K562 (cell line): ENCODE results near the gene TCF3. TPM values are rescaled to one million over a fixed set of nuclear protein-coding genes. Genes with fewer than 3 reads are reported as not detected.
A peak's percentile ranks its signal among the peaks of the same experiment; 100 is the strongest.

ENCODE experiments used
- ARID1B ChIP-seq: fragments of 450-650 bp; IDR thresholded peaks from 2 replicates; pipeline ENCODE4 v1.6.1; 2016; ENCODE audit warnings: antibody characterized with exemption, mild to moderate bottlenecking, inconsistent platforms
- ATF7 ChIP-seq: fragments of 450-650 bp; IDR thresholded peaks from 2 replicates; pipeline ENCODE4 v1.7.1; 2014; ENCODE audit warnings: mild to moderate bottlenecking, moderate library complexity
- CXXC5 ChIP-seq: fragments of 250-450 bp; sonication (Bioruptor Pico); IDR thresholded peaks from 2 replicates; pipeline ENCODE4 v1.8.0; 2022; ENCODE audit warnings: inconsistent platforms, mild to moderate bottlenecking, moderate library complexity
- DNMT1 ChIP-seq: fragments of 450-650 bp; IDR thresholded peaks from 2 replicates; pipeline ENCODE4 v1.6.1; 2016; ENCODE audit warnings: antibody characterized with exemption, mild to moderate bottlenecking
- FOSL1 ChIP-seq: fragments of 200-800 bp; sonication (Bioruptor generic); conservative IDR thresholded peaks from 2 replicates; pipeline ENCODE4 v1.6.1; 2016; ENCODE audit warnings: missing genetic modification characterization, missing compliant biosample characterization
- GABPA ChIP-seq: fragments of 200-800 bp; sonication (Bioruptor generic); conservative IDR thresholded peaks from 2 replicates; pipeline ENCODE4 v1.6.1; 2016; ENCODE audit warnings: low read depth, missing genetic modification characterization, missing compliant biosample characterization
- GABPB1 ChIP-seq: sonication (generic); formaldehyde crosslinking; IDR thresholded peaks from 2 replicates; pipeline ENCODE4 v1.8.0; 2022; ENCODE audit warnings: mild to moderate bottlenecking, missing genetic modification reagents
- GMEB1 ChIP-seq: fragments of 250-450 bp; sonication (Bioruptor Pico); IDR thresholded peaks from 2 replicates; pipeline ENCODE4 v1.4.0; 2020; ENCODE audit warnings: mild to moderate bottlenecking
- KAT8 ChIP-seq: fragments of 450-650 bp; IDR thresholded peaks from 2 replicates; pipeline ENCODE4 v1.6.1; 2016; ENCODE audit warnings: low read depth, mild to moderate bottlenecking
- MTA2 ChIP-seq: fragments of 450-650 bp; IDR thresholded peaks from 2 replicates; pipeline ENCODE4 v1.6.1; 2016; ENCODE audit warnings: low read depth
- NCOA4 ChIP-seq: fragments of 450-650 bp; IDR thresholded peaks from 2 replicates; pipeline ENCODE4 v1.6.1; 2018; ENCODE audit warnings: mild to moderate bottlenecking; ENCODE audit not compliant: partially characterized antibody
- PHB2 ChIP-seq: fragments of 450-650 bp; IDR thresholded peaks from 2 replicates; pipeline ENCODE4 v1.6.1; 2017; ENCODE audit warnings: low read depth
- PHF21A ChIP-seq: fragments of 450-650 bp; IDR thresholded peaks from 2 replicates; pipeline ENCODE4 v1.6.1; 2017; ENCODE audit warnings: low read depth, borderline replicate concordance
- RBM17 ChIP-seq: fragments of 200-400 bp; formaldehyde crosslinking; IDR thresholded peaks from 2 replicates; pipeline ENCODE4 v1.6.1; 2017; ENCODE audit warnings: low read depth, mild to moderate bottlenecking, low read length, borderline replicate concordance
- SFPQ ChIP-seq: fragments of 200-400 bp; formaldehyde crosslinking; IDR thresholded peaks from 2 replicates; pipeline ENCODE4 v1.6.1; 2017; ENCODE audit warnings: mild to moderate bottlenecking, low read depth, low read length, moderate library complexity
- SMAD4 ChIP-seq: fragments of 250-450 bp; sonication (Bioruptor Pico); conservative IDR thresholded peaks from 2 replicates; pipeline ENCODE4 v1.8.0; 2021; ENCODE audit warnings: inconsistent platforms, mild to moderate bottlenecking, moderate library complexity
- SMARCB1 ChIP-seq: IDR thresholded peaks from 2 replicates; pipeline ENCODE4 v1.6.1; 2011; ENCODE audit warnings: improper control_type of control experiment, low read depth; ENCODE audit not compliant: insufficient read length
- ZBTB1 ChIP-seq: sonication (generic); formaldehyde crosslinking; IDR thresholded peaks from 2 replicates; pipeline ENCODE4 v1.8.1; 2023; ENCODE audit warnings: missing genetic modification reagents, low read depth, mild to moderate bottlenecking, borderline replicate concordance
- ZMIZ1 ChIP-seq, 2 experiments: fragments of 150-350 bp in 1 of 2; IDR thresholded peaks; 2 replicates each; pipeline ENCODE4 v1.6.1; 2012 to 2016; ENCODE audit warnings: low read depth in 2 of 2, low read length in 2 of 2, mild to moderate bottlenecking in 1 of 2, moderate library complexity in 1 of 2
- ZNF165 ChIP-seq: fragments of 250-450 bp; sonication (Bioruptor Pico); IDR thresholded peaks from 2 replicates; pipeline ENCODE4 v1.4.0; 2020; ENCODE audit warnings: borderline replicate concordance
- ZNF586 ChIP-seq: fragments of 450-650 bp; formaldehyde crosslinking; conservative IDR thresholded peaks from 2 replicates; pipeline ENCODE4 v1.4.0; 2020; ENCODE audit warnings: mild to moderate bottlenecking, moderate library complexity
- ZNF785 ChIP-seq: fragments of 250-450 bp; sonication (Bioruptor Pico); IDR thresholded peaks from 2 replicates; pipeline ENCODE4 v1.4.0; 2020; ENCODE audit warnings: mild to moderate bottlenecking
- polyA plus RNA-seq, 8 experiments: library from polyadenylated mRNA; depleted of rRNA in 4 of 8; stranded (reverse) in 5 of 8; unstranded in 3 of 8; fragments of >200 nt; fragmentation: Nextera tagmentation in 2 of 8; fragmentation: Illumina TruSeq in 1 of 8; extraction: Ambion mirVana in 2 of 8; extraction: Trizol in 1 of 8; gene quantifications; 2 replicates each; pipeline versions ENCODE4 v1.2.1 to v1.2.3, GENCODE V29; 2011 to 2014; ENCODE audit warnings: inconsistent platforms in 1 of 8, missing spikeins in 1 of 8
- total RNA-seq, 7 experiments: library from RNA; depleted of rRNA in 6 of 7; stranded (reverse); fragments of >200 nt in 6 of 7; fragmentation: Illumina TruSeq in 2 of 7; extraction: Trizol in 2 of 7; gene quantifications; 2 replicates each; pipeline versions ENCODE4 v1.2.1 to v1.2.3, GENCODE V29; 2011 to 2021; ENCODE audit warnings: low replicate concordance in 1 of 7

Gene TCF3
- total and polyA plus RNA-seq, 9 of the 15 experiments (the other 6 are each of a cell fraction or from before 2014, with no cell fraction given), result 5.6 to 259 (median 84.0) TPM

DNA sequence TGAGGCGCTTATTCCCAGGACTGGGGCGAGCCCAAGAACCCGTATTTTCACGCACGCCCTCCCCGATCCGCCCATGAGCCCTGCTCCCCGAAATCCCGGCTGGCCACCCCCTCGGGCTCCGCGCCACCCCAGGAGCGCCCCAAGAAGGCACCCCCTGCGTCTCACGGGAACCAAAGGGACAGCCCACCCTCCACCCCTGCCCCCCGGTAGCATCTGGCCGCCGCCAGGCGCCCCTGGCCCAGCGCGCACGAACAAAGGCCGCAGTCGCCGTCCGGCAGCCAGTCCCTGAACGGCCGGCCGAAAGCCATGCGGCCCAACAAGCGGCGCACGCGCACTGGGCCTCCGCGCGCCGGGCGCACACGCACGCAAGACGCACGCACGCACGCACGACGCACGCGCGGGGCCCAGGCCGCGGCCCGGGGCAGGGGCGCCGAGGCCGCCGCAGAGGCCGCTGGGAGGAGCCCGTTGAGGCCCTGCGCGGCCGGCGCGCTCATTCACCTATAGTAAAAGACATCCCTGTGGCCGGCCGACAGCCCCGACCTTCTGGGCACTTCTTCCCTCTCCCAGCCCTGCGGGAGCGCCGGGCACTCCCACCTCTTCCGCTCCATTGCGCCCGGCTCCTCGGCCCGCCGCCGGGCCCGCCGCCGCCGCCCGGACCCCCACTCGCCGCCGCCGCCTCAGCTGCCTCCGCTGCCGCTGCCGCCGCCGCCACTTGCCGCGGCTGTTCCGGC lies 60.2 kb downstream of the TCF3 start (continued):
- TF ChIP-seq ZMIZ1 (IDR thresholded peaks at IDR 0.05; ENCODE audit: low read depth in 2 of 2, low read length in 2 of 2), result peak in 1 of 2 experiments; percentile 36; a peak in 1 of 4 replicates
- TF ChIP-seq ATF7, result peak; percentile 27; the same call in 1 of the 2 replicates
- TF ChIP-seq PHF21A, result no peak
- no peak for TF ChIP-seq ZNF165 (CRISPR knock-in tag)
- no peak for TF ChIP-seq FOSL1 (tag)
- TF ChIP-seq ZNF785 (CRISPR knock-in tag), result no peak
- peak; percentile 48; the same call in 1 of the 2 replicates for TF ChIP-seq SMAD4 (CRISPR knock-in tag)
- TF ChIP-seq ARID1B, result no peak
- TF ChIP-seq CXXC5 (CRISPR knock-in tag), result peak; percentile 100
- no peak for TF ChIP-seq ZNF586
- TF ChIP-seq KAT8, result no peak
- 0 out of 2 replicates have a peak, but pooled peaks have one; percentile 26 for TF ChIP-seq GABPA
- no peak for TF ChIP-seq NCOA4
- no peak for TF ChIP-seq PHB2
- TF ChIP-seq RBM17, result no peak
- TF ChIP-seq GMEB1 (CRISPR knock-in tag), result peak; percentile 99
- no peak for TF ChIP-seq MTA2
- TF ChIP-seq DNMT1, result no peak
- peak; percentile 20; the same call in 1 of the 2 replicates for TF ChIP-seq GABPB1
- no peak for TF ChIP-seq SFPQ
- TF ChIP-seq SMARCB1, result no peak
- no peak; the same call in 1 of the 2 replicates for TF ChIP-seq ZBTB1 (CRISPR knock-in tag)
